GM21360 (cell line): ENCODE measurements around the gene COG4.
"Not testable (repeated sequence)": the region's sequence is repeated elsewhere in the genome, so short reads cannot be mapped to it uniquely, and the experiment has no call there.

Experiments
- ATAC-seq: cut with Tn5 transposase; IDR thresholded peaks from one replicate; pipeline ENCODE4 v1.9.1; 2021; ENCODE audit warnings: mild to moderate bottlenecking, moderate library complexity; ENCODE audit not compliant: unreplicated experiment

Gene COG4

GRCh38 chr16:70457446-70458166 lies 65.7 kb downstream of the COG4 start:
- no peak for ATAC-seq

- ATAC-seq = no peak
Observed at GRCh38 chr16:70455910-70456309, 67.4 kb downstream of the COG4 start.

- peak; percentile 78 for ATAC-seq
Observed at GRCh38 chr16:70454222-70455034, 68.9 kb downstream of the COG4 start, which contains the start of gene FCSK. Gene FCSK, plus strand, starts transcription at chr16:70454595. Its CDS starts 8,596 bp downstream, at chr16:70463191.

GRCh38 chr16:70453892-70454221 lies 69.5 kb downstream of the COG4 start:
- no peak for ATAC-seq

GRCh38 chr16:70453117-70453891 lies 70.0 kb downstream of the COG4 start:
- no peak for ATAC-seq

- not testable (repeated sequence) for ATAC-seq
Observed at GRCh38 chr16:70451004-70451340, 72.4 kb downstream of the COG4 start.

- ATAC-seq = not testable (repeated sequence)
Observed at GRCh38 chr16:70450142-70451003, 73.0 kb downstream of the COG4 start.

- ATAC-seq = no peak
Observed at GRCh38 chr16:70448075-70448474, 75.3 kb downstream of the COG4 start.

- ATAC-seq = no peak
Observed at GRCh38 chr16:70444249-70445063, 78.9 kb downstream of the COG4 start.

GRCh38 chr16:70442344-70442743 lies 81.0 kb downstream of the COG4 start:
- ATAC-seq = no peak

GRCh38 chr16:70441406-70441990 lies 81.9 kb downstream of the COG4 start:
- ATAC-seq = no peak

- ATAC-seq = no peak
Observed at GRCh38 chr16:70440009-70440692, 83.2 kb downstream of the COG4 start.

- peak; percentile 84 for ATAC-seq
Observed at GRCh38 chr16:70438969-70439862, 84.1 kb downstream of the COG4 start, which contains the start of gene ST3GAL2. Gene ST3GAL2, minus strand, starts transcription at chr16:70439100. Its CDS starts 40,570 bp downstream, at chr16:70398530.

GRCh38 chr16:70438585-70438968 lies 84.8 kb downstream of the COG4 start:
- no peak for ATAC-seq

- no peak for ATAC-seq
Observed at GRCh38 chr16:70437582-70438557, 85.5 kb downstream of the COG4 start.

- no peak for ATAC-seq
Observed at GRCh38 chr16:70437017-70437581, 86.3 kb downstream of the COG4 start.
